SK-N-SH (cell line): ENCODE measurements around the gene NPW. TPM values are rescaled to one million over a fixed set of nuclear protein-coding genes. Genes with fewer than 3 reads are reported as not detected.

ENCODE experiments used
- CTCF ChIA-PET: fragments of 300-600, 350-600 bp; formaldehyde crosslinking; extraction: SDS; loops from one replicate; lab custom pipeline; 2021; lab: Yijun Ruan, JAX
- POLR2A ChIA-PET: fragments of 350-600 bp; sonication (Branson Sonifier 250); formaldehyde crosslinking; extraction: SDS; loops from one replicate; lab custom pipeline; 2020; ENCODE audit warnings: antibody characterized with exemption, inconsistent platforms; lab: Yijun Ruan, JAX
- DNase-seq: peaks from one replicate; pipeline ENCODE4 v3.0.0; 2012
- H2AFZ ChIP-seq: fragments of 200-600 bp; sonication (generic); 2 replicates; pipeline ENCODE4 v1.8.1; 2016; ENCODE audit warnings: antibody characterized with exemption, mild to moderate bottlenecking, low read depth
- H3F3A ChIP-seq: fragments of 200-600 bp; sonication (generic); replicated peaks from 2 replicates; pipeline ENCODE3; 2016; ENCODE audit warnings: antibody characterized with exemption, mild to moderate bottlenecking; ENCODE audit not compliant: insufficient read depth
- H3K27ac ChIP-seq, 2 experiments: fragments of 200-500 bp in 1 of 2; fragments of 200-600 bp in 1 of 2; sonication (Bioruptor generic) in 1 of 2; sonication (generic), shearing (Covaris generic) in 1 of 2; 2 replicates each; pipeline versions ENCODE4 v1.5.1 to v1.6.1; 2014 to 2016; ENCODE audit warnings: low read depth in 2 of 2, inconsistent platforms in 1 of 2, low read length in 1 of 2, mild to moderate bottlenecking in 1 of 2, mixed read lengths in 1 of 2
- H3K27me3 ChIP-seq: fragments of 200-600 bp; sonication (generic), shearing (Covaris generic); 2 replicates; pipeline ENCODE4 v1.6.1; 2016; ENCODE audit warnings: mixed run types; ENCODE audit not compliant: insufficient read depth
- H3K36me3 ChIP-seq, 2 experiments: fragments of 200-500 bp in 1 of 2; fragments of 200-600 bp in 1 of 2; sonication (Bioruptor generic) in 1 of 2; sonication (generic) in 1 of 2; replicated peaks in 1 of 2; 2 replicates each; pipeline versions ENCODE3 to v1.5.1; 2014 to 2016; ENCODE audit warnings: low read length in 1 of 2, mild to moderate bottlenecking in 1 of 2; ENCODE audit not compliant: insufficient read depth in 2 of 2, control insufficient read depth in 1 of 2
- H3K4me1 ChIP-seq, 2 experiments: fragments of 200-500 bp in 1 of 2; fragments of 200-600 bp in 1 of 2; sonication (Bioruptor generic) in 1 of 2; sonication (generic), shearing (Covaris generic) in 1 of 2; 2 replicates each; pipeline versions ENCODE4 v1.5.1 to v1.6.1; 2014 to 2016; ENCODE audit warnings: low read depth in 1 of 2, low read length in 1 of 2, mixed run types in 1 of 2; ENCODE audit not compliant: insufficient read depth in 2 of 2, control insufficient read depth in 1 of 2
- H3K4me2 ChIP-seq: fragments of 200-600 bp; sonication (generic), shearing (Covaris generic); 2 replicates; pipeline ENCODE4 v1.6.1; 2017; ENCODE audit warnings: mixed run types
- H3K4me3 ChIP-seq, 2 experiments: fragments of 200-500 bp in 1 of 2; fragments of 200-600 bp in 1 of 2; sonication (Bioruptor generic) in 1 of 2; sonication (generic), shearing (Covaris generic) in 1 of 2; 2 replicates each; pipeline versions ENCODE4 v1.5.1 to v1.8.1; 2014 to 2016; ENCODE audit warnings: low read depth in 2 of 2, inconsistent platforms in 1 of 2, low read length in 1 of 2, mild to moderate bottlenecking in 1 of 2, mixed read lengths in 1 of 2, moderate library complexity in 1 of 2
- H3K79me2 ChIP-seq: fragments of 200-600 bp; sonication (generic); 2 replicates; pipeline ENCODE4 v1.8.1; 2017; ENCODE audit warnings: mild to moderate bottlenecking; ENCODE audit not compliant: insufficient read depth
- H3K9ac ChIP-seq: fragments of 200-600 bp; sonication (generic); 2 replicates; pipeline ENCODE4 v1.6.1; 2017; ENCODE audit warnings: mixed run types
- H3K9me2 ChIP-seq: fragments of 200-600 bp; sonication (generic); 2 replicates; pipeline ENCODE4 v1.6.1; 2017; ENCODE audit warnings: mixed run types
- H3K9me3 ChIP-seq: fragments of 200-600 bp; sonication (generic); 2 replicates; pipeline ENCODE4 v1.6.1; 2017; ENCODE audit warnings: mixed run types, mild to moderate bottlenecking, moderate library complexity
- H4K20me1 ChIP-seq: fragments of 200-600 bp; sonication (generic); 2 replicates; pipeline ENCODE4 v1.6.1; 2017; ENCODE audit warnings: mild to moderate bottlenecking, mixed run types; ENCODE audit not compliant: insufficient read depth
- CTCF ChIP-seq: fragments of 200-600 bp; sonication (generic); IDR thresholded peaks from 2 replicates; pipeline ENCODE4 v1.6.1; 2017; ENCODE audit warnings: antibody characterized with exemption, mild to moderate bottlenecking, moderate library complexity
- ELF1 ChIP-seq: IDR thresholded peaks from 2 replicates; pipeline ENCODE4 v1.4.0; 2012
- FOSL2 ChIP-seq: IDR thresholded peaks from 2 replicates; pipeline ENCODE4 v1.4.0; 2012; ENCODE audit warnings: low read depth, mild to moderate bottlenecking, moderate library complexity, borderline replicate concordance
- FOXJ3 ChIP-seq: sonication (generic); formaldehyde crosslinking; IDR thresholded peaks from 2 replicates; pipeline ENCODE4 v1.5.1; 2020; ENCODE audit warnings: mild to moderate bottlenecking, missing genetic modification reagents
- GABPA ChIP-seq: IDR thresholded peaks from 2 replicates; pipeline ENCODE4 v1.4.0; 2012; ENCODE audit warnings: low read depth, mild to moderate bottlenecking
- GATA2 ChIP-seq: sonication (generic); formaldehyde crosslinking; IDR thresholded peaks from 2 replicates; pipeline ENCODE4 v1.5.0; 2020; ENCODE audit warnings: mild to moderate bottlenecking, missing genetic modification reagents
- JUND ChIP-seq: IDR thresholded peaks from 2 replicates; pipeline ENCODE4 v1.4.0; 2012
- MXI1 ChIP-seq: IDR thresholded peaks from 2 replicates; pipeline ENCODE4 v1.6.1; 2012; ENCODE audit warnings: mild to moderate bottlenecking, low read depth, low read length, improper control_type of control experiment
- NRF1 ChIP-seq: IDR thresholded peaks from 2 replicates; pipeline ENCODE4 v1.6.1; 2012; ENCODE audit warnings: low read depth, mild to moderate bottlenecking, low read length
- SMC3 ChIP-seq: IDR thresholded peaks from 2 replicates; pipeline ENCODE4 v1.6.1; 2012; ENCODE audit warnings: low read depth, low read length, improper control_type of control experiment
- TAF1 ChIP-seq: IDR thresholded peaks from 2 replicates; pipeline ENCODE4 v1.6.1; 2012; ENCODE audit warnings: low read depth, mild to moderate bottlenecking, low read length, moderate library complexity, borderline replicate concordance
- TEAD4 ChIP-seq: IDR thresholded peaks from 2 replicates; pipeline ENCODE4 v1.4.0; 2012; ENCODE audit warnings: mild to moderate bottlenecking, borderline replicate concordance; ENCODE audit not compliant: insufficient read depth
- USF2 ChIP-seq: fragments of 150-350 bp; IDR thresholded peaks from 2 replicates; pipeline ENCODE4 v1.6.1; 2017; ENCODE audit warnings: antibody characterized with exemption, low read length, low read depth, borderline replicate concordance
- YY1 ChIP-seq: IDR thresholded peaks from 2 replicates; pipeline ENCODE4 v1.4.0; 2012; ENCODE audit warnings: low read depth, mild to moderate bottlenecking
- WGBS: methylation state at CpG from one replicate; pipeline ENCODE4 v1.1.6; 2017; ENCODE audit warnings: low lambda C conversion rate; 5-methylcytosine and 5-hydroxymethylcytosine counted together
- polyA plus RNA-seq, 3 experiments: library from polyadenylated mRNA; depleted of rRNA; stranded (reverse); fragments of >200 nt; gene quantifications; 2 replicates each; pipeline ENCODE4 v1.2.3, GENCODE V29; 2012
- TF ChIP-seq, protein P1 (sequence below): IDR thresholded peaks from 2 replicates; pipeline ENCODE4 v1.6.1; 2012; ENCODE audit warnings: mild to moderate bottlenecking, low read depth, low read length, moderate library complexity
- TF ChIP-seq, protein P2 (sequence below): fragments of 150-350 bp; IDR thresholded peaks from 2 replicates; pipeline ENCODE4 v1.6.1; 2016; ENCODE audit warnings: mild to moderate bottlenecking, low read depth, low read length
- TF ChIP-seq, protein P3 (sequence below): IDR thresholded peaks from 2 replicates; pipeline ENCODE4; 2012

The NPW gene
- polyA plus RNA-seq, 1 of the 3 experiments (the other 2 are of a cell fraction), result 1.1 TPM

DNA sequence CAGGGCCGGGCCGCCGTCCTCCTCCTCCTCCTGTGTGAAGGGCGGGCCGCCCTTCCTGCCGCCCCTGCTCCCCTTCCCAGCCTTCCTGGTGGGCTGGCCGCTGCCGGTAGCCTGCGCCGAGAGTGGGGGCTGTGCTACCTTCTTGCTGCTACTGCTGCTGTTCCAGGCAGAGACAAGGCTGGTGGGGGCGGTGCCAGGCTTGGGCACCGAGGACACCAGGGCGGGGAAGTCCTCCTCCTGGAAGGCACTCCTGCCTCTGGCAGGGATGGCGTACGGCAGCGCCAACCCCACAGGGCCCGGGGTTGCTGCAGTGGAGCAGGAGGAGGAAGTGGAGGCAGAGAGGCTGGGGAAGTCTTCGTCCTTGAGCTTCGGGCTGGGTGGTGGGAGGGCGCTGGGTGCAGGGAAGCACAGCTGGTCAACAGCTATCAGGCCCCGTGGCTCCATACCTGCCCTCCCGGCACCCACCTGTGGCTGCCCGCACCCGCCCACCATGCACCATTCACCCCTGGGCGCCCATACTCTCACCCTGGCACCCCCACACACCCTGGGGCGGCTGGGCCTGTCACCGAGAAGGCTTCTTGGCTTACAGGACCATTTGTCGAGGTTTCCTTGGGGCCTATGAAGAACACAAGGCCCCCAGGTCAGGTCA is 19.6 kb upstream of the NPW start:
- Histone ChIP-seq H3K27ac (no peak overlapping the region), H3K9me3 (no peaks in the 10 kb centered on the region), H3K79me2 (peaks cover 31% of the 10 kb centered on the region; the same call in 1 of the 2 replicates), H3F3A (peaks cover 19% of the 10 kb centered on the region), H3K27me3 (no peaks in the 10 kb centered on the region), H3K4me3 (no peak overlapping the region), H2AFZ (no peak overlapping the region), H3K9ac (no peak overlapping the region), H4K20me1 (peaks cover 31% of the 10 kb centered on the region), H3K4me1 (peaks cover 6 to 16% of the 10 kb centered on the region in 2 experiments; a peak in 2 of 4 replicates), H3K9me2 (no peaks in the 10 kb centered on the region), H3K4me2 (no peak overlapping the region), H3K36me3 (peaks cover 8 to 58% of the 10 kb centered on the region in 2 experiments)
- ChIA-PET POLR2A (no interaction called here), CTCF (interaction anchor here (1.0 to 1.5 kb wide), 4 partner anchors 10 to 141 kb away, joined by 3 to 4 read pairs (median 4); partner anchors contain the start of gene SYNGR3)
- TF ChIP-seq, protein P1, sequence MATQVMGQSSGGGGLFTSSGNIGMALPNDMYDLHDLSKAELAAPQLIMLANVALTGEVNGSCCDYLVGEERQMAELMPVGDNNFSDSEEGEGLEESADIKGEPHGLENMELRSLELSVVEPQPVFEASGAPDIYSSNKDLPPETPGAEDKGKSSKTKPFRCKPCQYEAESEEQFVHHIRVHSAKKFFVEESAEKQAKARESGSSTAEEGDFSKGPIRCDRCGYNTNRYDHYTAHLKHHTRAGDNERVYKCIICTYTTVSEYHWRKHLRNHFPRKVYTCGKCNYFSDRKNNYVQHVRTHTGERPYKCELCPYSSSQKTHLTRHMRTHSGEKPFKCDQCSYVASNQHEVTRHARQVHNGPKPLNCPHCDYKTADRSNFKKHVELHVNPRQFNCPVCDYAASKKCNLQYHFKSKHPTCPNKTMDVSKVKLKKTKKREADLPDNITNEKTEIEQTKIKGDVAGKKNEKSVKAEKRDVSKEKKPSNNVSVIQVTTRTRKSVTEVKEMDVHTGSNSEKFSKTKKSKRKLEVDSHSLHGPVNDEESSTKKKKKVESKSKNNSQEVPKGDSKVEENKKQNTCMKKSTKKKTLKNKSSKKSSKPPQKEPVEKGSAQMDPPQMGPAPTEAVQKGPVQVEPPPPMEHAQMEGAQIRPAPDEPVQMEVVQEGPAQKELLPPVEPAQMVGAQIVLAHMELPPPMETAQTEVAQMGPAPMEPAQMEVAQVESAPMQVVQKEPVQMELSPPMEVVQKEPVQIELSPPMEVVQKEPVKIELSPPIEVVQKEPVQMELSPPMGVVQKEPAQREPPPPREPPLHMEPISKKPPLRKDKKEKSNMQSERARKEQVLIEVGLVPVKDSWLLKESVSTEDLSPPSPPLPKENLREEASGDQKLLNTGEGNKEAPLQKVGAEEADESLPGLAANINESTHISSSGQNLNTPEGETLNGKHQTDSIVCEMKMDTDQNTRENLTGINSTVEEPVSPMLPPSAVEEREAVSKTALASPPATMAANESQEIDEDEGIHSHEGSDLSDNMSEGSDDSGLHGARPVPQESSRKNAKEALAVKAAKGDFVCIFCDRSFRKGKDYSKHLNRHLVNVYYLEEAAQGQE, result no peak
- TF ChIP-seq TEAD4 (no peak), GATA2 (CRISPR knock-in tag) (no peak), USF2 (no peak), MXI1 (no peak), YY1 (no peak)
- 93% methylated on average over 21 of the region's 28 CpGs for WGBS
- DNase-seq, result no peak

DNA sequence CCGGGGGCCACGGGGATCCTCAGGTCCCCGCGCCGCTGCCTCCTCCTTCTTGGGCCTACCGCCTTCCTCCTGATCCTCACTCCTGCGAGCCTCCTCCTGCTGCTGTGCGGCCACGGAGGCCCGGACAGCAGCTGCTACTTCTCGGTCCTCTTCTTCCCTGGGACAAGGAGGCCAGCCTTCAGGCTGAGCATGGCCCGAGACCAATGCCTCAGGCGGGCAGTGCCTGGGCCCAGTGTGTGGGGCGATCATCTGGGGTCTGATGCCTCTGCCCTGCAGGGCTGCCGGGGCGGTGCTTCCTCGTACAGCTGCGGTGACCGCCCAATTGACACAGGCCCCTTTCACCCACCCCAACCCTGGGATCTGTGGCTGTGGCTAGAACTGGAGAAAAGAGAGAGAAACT is 18.6 kb upstream of the NPW start:
- peaks cover 42% of the 10 kb centered on the region for H3K79me2 ChIP-seq
- TF ChIP-seq, protein P2, sequence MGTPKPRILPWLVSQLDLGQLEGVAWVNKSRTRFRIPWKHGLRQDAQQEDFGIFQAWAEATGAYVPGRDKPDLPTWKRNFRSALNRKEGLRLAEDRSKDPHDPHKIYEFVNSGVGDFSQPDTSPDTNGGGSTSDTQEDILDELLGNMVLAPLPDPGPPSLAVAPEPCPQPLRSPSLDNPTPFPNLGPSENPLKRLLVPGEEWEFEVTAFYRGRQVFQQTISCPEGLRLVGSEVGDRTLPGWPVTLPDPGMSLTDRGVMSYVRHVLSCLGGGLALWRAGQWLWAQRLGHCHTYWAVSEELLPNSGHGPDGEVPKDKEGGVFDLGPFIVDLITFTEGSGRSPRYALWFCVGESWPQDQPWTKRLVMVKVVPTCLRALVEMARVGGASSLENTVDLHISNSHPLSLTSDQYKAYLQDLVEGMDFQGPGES, result no peak
- no peak for TF ChIP-seq TAF1
- TF ChIP-seq FOSL2, result no peak
- TF ChIP-seq SMC3, result no peak
- no peak for TF ChIP-seq FOXJ3 (CRISPR knock-in tag)
- no peak for TF ChIP-seq GABPA
- TF ChIP-seq TEAD4, result no peak
- no peak for TF ChIP-seq ELF1
- no peak for TF ChIP-seq NRF1
- no peak for TF ChIP-seq JUND
- TF ChIP-seq CTCF, result no peak
- TF ChIP-seq, protein P3, sequence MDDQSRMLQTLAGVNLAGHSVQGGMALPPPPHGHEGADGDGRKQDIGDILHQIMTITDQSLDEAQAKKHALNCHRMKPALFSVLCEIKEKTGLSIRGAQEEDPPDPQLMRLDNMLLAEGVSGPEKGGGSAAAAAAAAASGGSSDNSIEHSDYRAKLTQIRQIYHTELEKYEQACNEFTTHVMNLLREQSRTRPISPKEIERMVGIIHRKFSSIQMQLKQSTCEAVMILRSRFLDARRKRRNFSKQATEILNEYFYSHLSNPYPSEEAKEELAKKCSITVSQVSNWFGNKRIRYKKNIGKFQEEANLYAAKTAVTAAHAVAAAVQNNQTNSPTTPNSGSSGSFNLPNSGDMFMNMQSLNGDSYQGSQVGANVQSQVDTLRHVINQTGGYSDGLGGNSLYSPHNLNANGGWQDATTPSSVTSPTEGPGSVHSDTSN, result no peak

More for the DNA sequence above, 18.6 kb upstream of the NPW start:
- ChIA-PET POLR2A (no interaction called here), CTCF (interaction anchor here (1.3 to 1.4 kb wide), 2 partner anchors 17 to 139 kb away, joined by 3 to 4 read pairs; partner anchors contain the start of gene GFER)
- Histone ChIP-seq H4K20me1 (peaks cover 42% of the 10 kb centered on the region), H3K36me3 (peaks cover 8 to 62% of the 10 kb centered on the region in 2 experiments), H3K9me3 (no peaks in the 10 kb centered on the region), H3K4me2 (no peak overlapping the region), H3K4me3 (no peak overlapping the region), H3K27ac (no peak overlapping the region), H3K9ac (no peak overlapping the region), H3K4me1 (peaks cover 9 to 26% of the 10 kb centered on the region in 2 experiments; a peak in 3 of 4 replicates), H3K9me2 (no peaks in the 10 kb centered on the region), H3K27me3 (no peaks in the 10 kb centered on the region), H3F3A (peaks cover 13% of the 10 kb centered on the region), H2AFZ (no peak overlapping the region)
- no peak for DNase-seq
- 91% methylated on average over 13 of the region's 19 CpGs for WGBS
